H1 (cell line): ENCODE measurements around the gene LBHD1. TPM values are rescaled to one million over a fixed set of nuclear protein-coding genes. Genes with fewer than 3 reads are reported as not detected.

Source experiments
- BCL11A ChIP-seq, 2 experiments: IDR thresholded peaks; one replicate each; pipeline ENCODE4 v1.6.1; 2011; ENCODE audit warnings: low read depth in 2 of 2, low read length in 2 of 2, mild to moderate bottlenecking in 2 of 2
- BRCA1 ChIP-seq: IDR thresholded peaks from 2 replicates; pipeline ENCODE4 v1.6.1; 2012; ENCODE audit warnings: low read depth, low read length, improper control_type of control experiment
- CTCF ChIP-seq, 3 experiments: IDR thresholded peaks; 1 replicate in 2 of 3; 2 replicates in 1 of 3; pipeline versions ENCODE4 v1.5.1 to v1.6.1; 2011; ENCODE audit warnings: low read length in 3 of 3, mild to moderate bottlenecking in 3 of 3, inconsistent platforms in 2 of 3, low read depth in 1 of 3, moderate library complexity in 1 of 3; ENCODE audit not compliant: insufficient read depth in 1 of 3; ENCODE audit errors: control extremely low read depth in 1 of 3
- EP300 ChIP-seq, 2 experiments: IDR thresholded peaks; 1 replicate in 1 of 2; 2 replicates in 1 of 2; pipeline ENCODE4 v1.6.1; 2011 to 2012; ENCODE audit warnings: low read depth in 2 of 2, low read length in 2 of 2, mild to moderate bottlenecking in 2 of 2, borderline replicate concordance in 1 of 2, inconsistent platforms in 1 of 2, moderate library complexity in 1 of 2
- JUN ChIP-seq: IDR thresholded peaks from 2 replicates; pipeline ENCODE4 v1.6.1; 2011; ENCODE audit warnings: low read depth, mild to moderate bottlenecking, improper control_type of control experiment, low read length
- JUND ChIP-seq: IDR thresholded peaks from 2 replicates; pipeline ENCODE4 v1.6.1; 2011; ENCODE audit warnings: mild to moderate bottlenecking, improper control_type of control experiment, low read length
- SIN3A ChIP-seq, 2 experiments: IDR thresholded peaks in 1 of 2; conservative IDR thresholded peaks in 1 of 2; 2 replicates each; pipeline ENCODE4 v1.6.1; 2011 to 2012; ENCODE audit warnings: low read length in 2 of 2, improper control_type of control experiment in 1 of 2, low read depth in 1 of 2, mild to moderate bottlenecking in 1 of 2
- TEAD4 ChIP-seq: IDR thresholded peaks from 2 replicates; pipeline ENCODE4 v1.6.1; 2012; ENCODE audit warnings: low read depth, low read length, inconsistent platforms, mixed read lengths
- polyA plus RNA-seq, 7 experiments: library from polyadenylated mRNA; depleted of rRNA in 3 of 7; stranded (reverse) in 5 of 7; unstranded in 2 of 7; fragments of >200 nt in 5 of 7; fragments of 200-250 nt in 2 of 7; gene quantifications; 1 replicate in 5 of 7; 2 replicates in 1 of 7; 4 replicates in 1 of 7; pipeline versions ENCODE4 v1.2.1 to v1.2.3, GENCODE V29; 2011 to 2013; ENCODE audit warnings: missing spikeins in 2 of 7, mixed read lengths in 2 of 7
- total RNA-seq: library from RNA; stranded (reverse); fragmentation: NEBNext Ultra II Directional; extraction: Animal tissue kit (Norgen Biotek cat#: 25700); gene quantifications from 2 replicates; pipeline ENCODE4 v1.2.1, GENCODE V29; 2021

LBHD1 gene
- total and polyA plus RNA-seq, 2 of the 8 experiments (the other 6 are each of a cell fraction or from before 2014, with no cell fraction given): 2.3 to 5.2 TPM

- no peak for TF ChIP-seq EP300 (IDR thresholded peaks at IDR 0.05; ENCODE audit: borderline replicate concordance in 1 of 2, low read depth in 2 of 2, low read length in 2 of 2)
- no peak for TF ChIP-seq JUN
- TF ChIP-seq BRCA1: no peak
- TF ChIP-seq TEAD4: no peak
- no peak for TF ChIP-seq JUND
- TF ChIP-seq SIN3A (conservative IDR thresholded peaks at IDR 0.05 in 1 of 2, IDR thresholded peaks at IDR 0.05 in 1 of 2; ENCODE audit: low read depth in 1 of 2, low read length in 2 of 2): no peak
- TF ChIP-seq CTCF (IDR thresholded peaks at IDR 0.05; ENCODE audit: control extremely low read depth in 1 of 3, insufficient read depth in 1 of 3, low read depth in 1 of 3, low read length in 3 of 3): no peak
- TF ChIP-seq BCL11A (IDR thresholded peaks at IDR 0.05; ENCODE audit: low read depth in 2 of 2, low read length in 2 of 2): no peak
Observed at GRCh38 chr11:62656796-62657429, 15.2 kb downstream of the LBHD1 start (continued).
